ENCODE results near the gene WDR70. TPM values are rescaled to one million over a fixed set of nuclear protein-coding genes. Genes with fewer than 3 reads are reported as not detected.

WDR70 gene
- total RNA-seq, 6 experiments from 2014 or later = 8.8 to 13.4 (median 11.3) TPM

GRCh38 chr5:37786862-37787519 lies 407.9 kb downstream of the WDR70 start:
- H3K4me1 ChIP-seq = no peaks in the 10 kb centered on the region
- no peak overlapping the region for H3K4me3 ChIP-seq
- 76% methylated on average over 4 of the region's 5 CpGs for WGBS (ENCODE audit: insufficient coverage, low coverage, low lambda C conversion rate, missing lambda C conversion rate)
- DNase-seq (no peak), ATAC-seq (no peak)
- no peaks in the 10 kb centered on the region for H3K27me3 ChIP-seq
- no peaks in the 10 kb centered on the region for H3K36me3 ChIP-seq
- intact Hi-C loops (cut with DNase I) = no loop called here
- TF ChIP-seq CTCF (IDR thresholded peaks at IDR 0.05) = no peak
- TF ChIP-seq POLR2A (IDR thresholded peaks at IDR 0.05) = no peak
- no peaks in the 10 kb centered on the region for H3K9me3 ChIP-seq
- no peak overlapping the region for H3K27ac ChIP-seq

DNA sequence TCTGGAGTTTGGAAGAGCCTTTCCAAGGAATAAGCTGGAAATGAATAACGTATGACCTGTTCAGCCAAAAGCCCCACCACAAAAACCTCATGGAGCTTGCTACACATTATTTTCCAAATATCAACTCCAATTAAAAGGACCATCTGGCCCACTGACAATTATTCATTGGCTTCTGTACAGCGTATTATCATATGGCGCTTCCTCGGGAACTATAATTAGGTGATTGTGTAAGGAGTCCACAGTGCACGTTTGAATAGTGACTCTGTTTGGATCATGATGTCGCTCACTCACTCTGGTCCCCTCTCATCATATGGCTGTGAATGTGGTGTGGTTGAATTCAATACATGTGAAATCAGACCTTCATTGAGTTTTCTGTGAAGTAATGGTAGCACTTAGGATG lies 408.6 kb downstream of the WDR70 start:
- 62% methylated on average over 6 of the region's 6 CpGs for WGBS (ENCODE audit: insufficient coverage, low coverage, low lambda C conversion rate, missing lambda C conversion rate)
- intact Hi-C loops (cut with DNase I) = no loop called here
- ATAC-seq = no peak
- Histone ChIP-seq H3K27me3 (no peaks in the 10 kb centered on the region), H3K9me3 (no peaks in the 10 kb centered on the region), H3K27ac (no peak overlapping the region), H3K4me1 (no peaks in the 10 kb centered on the region), H3K4me3 (no peak overlapping the region), H3K36me3 (no peaks in the 10 kb centered on the region)
- DNase-seq = no peak
- TF ChIP-seq CTCF (IDR thresholded peaks at IDR 0.05) = no peak
- no peak for TF ChIP-seq POLR2A (IDR thresholded peaks at IDR 0.05)

- no peak for TF ChIP-seq POLR2A (IDR thresholded peaks at IDR 0.05)
- no peak for TF ChIP-seq CTCF (IDR thresholded peaks at IDR 0.05)
- H3K36me3 ChIP-seq = no peaks in the 10 kb centered on the region
- H3K27me3 ChIP-seq = no peaks in the 10 kb centered on the region
- DNase-seq (no peak), ATAC-seq (no peak)
- no peak overlapping the region for H3K27ac ChIP-seq
- 44% methylated on average over 2 of the region's 2 CpGs for WGBS (ENCODE audit: insufficient coverage, low coverage, low lambda C conversion rate, missing lambda C conversion rate)
- intact Hi-C loops (cut with DNase I) = no loop called here
- no peaks in the 10 kb centered on the region for H3K9me3 ChIP-seq
- H3K4me3 ChIP-seq = no peak overlapping the region
- no peaks in the 10 kb centered on the region for H3K4me1 ChIP-seq
Measured at GRCh38 chr5:37789991-37790390, 410.9 kb downstream of the WDR70 start.

DNA sequence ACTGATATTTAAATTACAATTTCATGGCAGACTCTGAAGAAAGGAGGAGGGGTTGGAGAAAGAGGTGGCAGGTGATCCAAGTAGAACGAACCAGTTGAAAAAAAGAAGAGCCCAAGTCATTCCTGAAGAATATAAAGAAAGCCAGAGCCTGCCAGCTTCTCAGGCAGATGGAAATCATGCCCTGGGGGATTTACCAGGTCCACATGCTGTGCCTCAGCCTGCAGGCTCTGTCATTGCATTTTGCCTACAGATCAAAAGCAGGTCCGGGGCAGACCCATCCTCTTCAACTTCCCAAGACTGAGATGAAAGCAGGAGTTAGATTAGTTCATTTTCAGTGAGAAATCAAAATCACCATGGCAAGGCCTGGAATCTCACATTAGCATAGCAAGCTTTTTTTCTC lies 412.2 kb downstream of the WDR70 start:
- ATAC-seq = no peak
- no peaks in the 10 kb centered on the region for H3K9me3 ChIP-seq
- WGBS (ENCODE audit: insufficient coverage, low coverage, low lambda C conversion rate, missing lambda C conversion rate) = 68% methylated on average over 2 of the region's 2 CpGs
- TF ChIP-seq POLR2A (IDR thresholded peaks at IDR 0.05) (no peak), CTCF (IDR thresholded peaks at IDR 0.05) (no peak)
- H3K36me3 ChIP-seq = no peaks in the 10 kb centered on the region
- H3K4me1 ChIP-seq = no peaks in the 10 kb centered on the region
- no peaks in the 10 kb centered on the region for H3K27me3 ChIP-seq
- no peak overlapping the region for H3K4me3 ChIP-seq
- no peak overlapping the region for H3K27ac ChIP-seq
- intact Hi-C loops (cut with DNase I) = no loop called here
- DNase-seq = no peak
